ENCODE data around the gene ZKSCAN8.

DNA sequence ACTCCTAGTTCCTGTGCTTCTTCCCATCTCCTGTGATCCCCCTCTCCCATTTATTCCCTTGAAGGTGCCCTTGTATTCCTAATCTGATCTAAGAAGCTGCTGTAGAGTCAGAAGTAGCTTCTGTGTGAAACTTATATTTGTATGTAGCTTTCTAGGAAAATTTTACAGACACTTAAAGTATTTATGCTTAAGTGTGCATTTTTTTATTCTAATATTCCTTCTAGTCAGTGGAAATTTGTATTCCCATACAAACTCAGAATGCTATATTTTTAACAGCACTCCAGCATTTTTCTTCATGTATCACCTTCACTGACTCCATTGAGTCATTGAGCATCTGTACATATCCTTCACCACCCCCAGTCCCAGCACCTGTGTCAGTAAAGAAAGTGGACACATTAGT, 12.7 kb downstream of the ZKSCAN8 start:
- TF ChIP-seq, protein P1, sequence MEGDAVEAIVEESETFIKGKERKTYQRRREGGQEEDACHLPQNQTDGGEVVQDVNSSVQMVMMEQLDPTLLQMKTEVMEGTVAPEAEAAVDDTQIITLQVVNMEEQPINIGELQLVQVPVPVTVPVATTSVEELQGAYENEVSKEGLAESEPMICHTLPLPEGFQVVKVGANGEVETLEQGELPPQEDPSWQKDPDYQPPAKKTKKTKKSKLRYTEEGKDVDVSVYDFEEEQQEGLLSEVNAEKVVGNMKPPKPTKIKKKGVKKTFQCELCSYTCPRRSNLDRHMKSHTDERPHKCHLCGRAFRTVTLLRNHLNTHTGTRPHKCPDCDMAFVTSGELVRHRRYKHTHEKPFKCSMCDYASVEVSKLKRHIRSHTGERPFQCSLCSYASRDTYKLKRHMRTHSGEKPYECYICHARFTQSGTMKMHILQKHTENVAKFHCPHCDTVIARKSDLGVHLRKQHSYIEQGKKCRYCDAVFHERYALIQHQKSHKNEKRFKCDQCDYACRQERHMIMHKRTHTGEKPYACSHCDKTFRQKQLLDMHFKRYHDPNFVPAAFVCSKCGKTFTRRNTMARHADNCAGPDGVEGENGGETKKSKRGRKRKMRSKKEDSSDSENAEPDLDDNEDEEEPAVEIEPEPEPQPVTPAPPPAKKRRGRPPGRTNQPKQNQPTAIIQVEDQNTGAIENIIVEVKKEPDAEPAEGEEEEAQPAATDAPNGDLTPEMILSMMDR (IDR thresholded peaks at IDR 0.05; ENCODE audit: low read depth, low read length, poor library complexity, severe bottlenecking): no peak
- no peak for TF ChIP-seq EZH2phosphoT487 (IDR thresholded peaks at IDR 0.05; ENCODE audit: borderline replicate concordance, low read length)

All from DOHH2 (cell line).